Upper lobe of right lung (tissue), 1 donor: Measurements from ENCODE around the gene THRAP3. TPM values are rescaled to one million over a fixed set of nuclear protein-coding genes. Genes with fewer than 3 reads are reported as not detected.

Source experiments
- ATAC-seq: fragments of 200-7000 bp; cut with Tn5 transposase; one replicate; pipeline ENCODE4 v1.9.1; 2020; ENCODE audit warnings: mild to moderate bottlenecking, moderate library complexity
- DNase-seq: peaks from one replicate; pipeline ENCODE4 v3.0.0-alpha.2; 2020
- H3K27ac ChIP-seq: fragments of 200-600 bp; one replicate; pipeline ENCODE4 v1.8.0; 2022
- H3K27me3 ChIP-seq: fragments of 200-600 bp; one replicate; pipeline ENCODE4 v1.8.0; 2022; ENCODE audit warnings: mild to moderate bottlenecking
- H3K36me3 ChIP-seq: fragments of 200-600 bp; one replicate; pipeline ENCODE4 v1.8.0; 2022
- H3K4me1 ChIP-seq: fragments of 200-600 bp; one replicate; pipeline ENCODE4 v1.8.0; 2022
- H3K4me3 ChIP-seq: fragments of 200-600 bp; one replicate; pipeline ENCODE4 v1.8.0; 2022; ENCODE audit warnings: mild to moderate bottlenecking
- H3K9me3 ChIP-seq: fragments of 200-600 bp; one replicate; pipeline ENCODE4 v1.8.0; 2022
- CTCF ChIP-seq: fragments of 200-600 bp; IDR thresholded peaks from one replicate; pipeline ENCODE4 v1.8.0; 2022; ENCODE audit warnings: antibody characterized with exemption
- intact Hi-C: fragments of 100-400 bp; cut with DNase I; formaldehyde crosslinking; loops from one replicate; pipeline ENCODE4 v1.11.0; 2022
- total RNA-seq: library from RNA; stranded (reverse); fragmentation: NEBNext Ultra II Directional; extraction: Animal tissue kit (Norgen Biotek cat#: 25700); gene quantifications from one replicate; pipeline ENCODE4 v1.2.1, GENCODE V29; 2021
- donor health status: DM: no; HTN: yes; CAD: no; lungs with severe emphysema.

The THRAP3 gene
- total RNA-seq, 1 donor from 2014 or later: 88.6 TPM

- intact Hi-C loops: no loop called here
- no peak overlapping the region for H3K4me3 ChIP-seq
- H3K27ac ChIP-seq: no peak overlapping the region
- no peaks in the 10 kb centered on the region for H3K9me3 ChIP-seq
- no peaks in the 10 kb centered on the region for H3K27me3 ChIP-seq
- no peaks in the 10 kb centered on the region for H3K36me3 ChIP-seq
- DNase-seq: no peak
- no peak for TF ChIP-seq CTCF
- no peak for ATAC-seq
- H3K4me1 ChIP-seq: peaks cover 5% of the 10 kb centered on the region
These were observed 25.6 kb upstream of the THRAP3 start for GRCh38 chr1:36198641-36199040.

- Histone ChIP-seq H3K27me3 (no peaks in the 10 kb centered on the region), H3K9me3 (no peaks in the 10 kb centered on the region), H3K36me3 (no peaks in the 10 kb centered on the region), H3K4me3 (no peak overlapping the region), H3K4me1 (peaks cover 14% of the 10 kb centered on the region), H3K27ac (no peak overlapping the region)
- TF ChIP-seq CTCF: no peak
- peak; percentile 7 for ATAC-seq
- no peak for DNase-seq
- intact Hi-C loops: no loop called here
These were observed 24.1 kb upstream of the THRAP3 start for GRCh38 chr1:36199934-36200741.

- ATAC-seq (no peak), DNase-seq (no peak)
- TF ChIP-seq CTCF: no peak
- H3K27me3 ChIP-seq: no peaks in the 10 kb centered on the region
- no peaks in the 10 kb centered on the region for H3K9me3 ChIP-seq
- no peak overlapping the region for H3K4me3 ChIP-seq
- peak overlapping the region; percentile 73 for H3K27ac ChIP-seq
- H3K36me3 ChIP-seq: no peaks in the 10 kb centered on the region
- peaks cover 20% of the 10 kb centered on the region for H3K4me1 ChIP-seq
- intact Hi-C loops: no loop called here
These were observed 21.2 kb upstream of the THRAP3 start for GRCh38 chr1:36203027-36203553.

GRCh38 chr1:36203554-36204346 is 20.5 kb upstream of the THRAP3 start:
- Histone ChIP-seq H3K27ac (peak overlapping the region; percentile 73), H3K36me3 (no peaks in the 10 kb centered on the region), H3K27me3 (no peaks in the 10 kb centered on the region), H3K9me3 (no peaks in the 10 kb centered on the region), H3K4me1 (peaks cover 20% of the 10 kb centered on the region), H3K4me3 (no peak overlapping the region)
- peak; percentile 87 for DNase-seq
- TF ChIP-seq CTCF: no peak
- ATAC-seq: peak; percentile 93
- intact Hi-C loops: no loop called here

GRCh38 chr1:36204347-36204909 is 19.8 kb upstream of the THRAP3 start:
- H3K4me3 ChIP-seq: no peak overlapping the region
- peaks cover 20% of the 10 kb centered on the region for H3K4me1 ChIP-seq
- H3K9me3 ChIP-seq: no peaks in the 10 kb centered on the region
- H3K27me3 ChIP-seq: no peaks in the 10 kb centered on the region
- intact Hi-C loops: no loop called here
- ATAC-seq (no peak), DNase-seq (no peak)
- no peak for TF ChIP-seq CTCF
- no peaks in the 10 kb centered on the region for H3K36me3 ChIP-seq
- peak overlapping the region; percentile 73 for H3K27ac ChIP-seq
